Activated gamma-delta T cell treated with Interleukin-2 at 50 U/mL for 16 hours (primary cell): ENCODE measurements around the gene PRSS22.

Experiments used
- DNase-seq: peaks from one replicate; pipeline ENCODE4 v3.0.0-alpha.2; 2020

The PRSS22 gene

DNA sequence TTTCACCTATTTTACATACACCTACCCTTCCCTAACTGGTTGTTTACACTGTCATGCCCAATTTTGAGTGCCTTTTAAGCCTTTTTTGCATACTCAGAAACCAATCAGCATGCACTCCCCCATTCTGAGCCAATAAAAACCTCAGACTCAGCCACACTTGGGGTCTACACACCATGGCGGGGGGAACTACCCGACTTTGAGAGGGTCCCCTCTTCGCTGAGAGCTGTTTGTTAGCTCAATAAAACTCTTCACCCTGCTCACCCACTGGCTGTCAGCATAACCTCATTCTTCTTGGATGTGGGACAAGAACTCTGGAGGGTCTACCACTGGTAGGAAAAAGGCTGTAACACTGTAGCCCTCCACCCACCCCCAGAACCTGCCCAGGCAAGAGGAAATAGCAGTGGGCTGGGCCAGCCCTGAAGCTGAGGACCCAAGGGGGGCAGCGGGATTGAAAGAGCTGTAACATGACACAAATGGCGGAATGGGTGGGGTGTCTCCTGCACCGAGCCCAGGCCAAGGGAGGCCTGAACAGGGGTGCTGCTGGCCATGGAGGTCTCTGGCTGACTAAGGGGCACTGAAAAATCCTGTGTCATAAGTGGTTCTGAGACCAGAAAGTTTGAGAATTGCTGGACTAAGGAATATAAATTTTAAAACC lies 22.0 kb upstream of the PRSS22 start:
- DNase-seq = no peak

DNA sequence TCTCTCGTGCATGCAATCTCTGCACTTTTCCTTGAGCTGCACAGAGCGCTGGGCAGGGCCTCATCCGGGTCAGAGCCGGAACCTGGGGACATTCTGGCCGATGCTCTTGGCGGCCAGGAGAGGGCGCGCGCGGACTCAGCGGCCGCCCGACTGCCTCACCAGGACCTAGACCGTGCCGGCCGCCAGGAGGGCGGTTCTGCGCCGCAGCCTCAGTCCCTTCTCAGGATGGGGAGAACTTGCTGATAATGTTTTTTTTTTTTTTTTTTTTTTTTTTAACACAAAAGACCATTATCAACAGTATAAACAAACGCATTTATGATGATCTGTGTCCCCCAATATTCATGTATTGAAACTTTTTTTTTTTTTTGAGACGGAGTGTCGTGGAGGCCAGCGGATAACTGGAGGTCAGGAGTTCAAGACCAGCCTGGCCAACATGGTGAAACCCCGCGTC lies 17.0 kb upstream of the PRSS22 start:
- DNase-seq = peak; percentile 60

DNA sequence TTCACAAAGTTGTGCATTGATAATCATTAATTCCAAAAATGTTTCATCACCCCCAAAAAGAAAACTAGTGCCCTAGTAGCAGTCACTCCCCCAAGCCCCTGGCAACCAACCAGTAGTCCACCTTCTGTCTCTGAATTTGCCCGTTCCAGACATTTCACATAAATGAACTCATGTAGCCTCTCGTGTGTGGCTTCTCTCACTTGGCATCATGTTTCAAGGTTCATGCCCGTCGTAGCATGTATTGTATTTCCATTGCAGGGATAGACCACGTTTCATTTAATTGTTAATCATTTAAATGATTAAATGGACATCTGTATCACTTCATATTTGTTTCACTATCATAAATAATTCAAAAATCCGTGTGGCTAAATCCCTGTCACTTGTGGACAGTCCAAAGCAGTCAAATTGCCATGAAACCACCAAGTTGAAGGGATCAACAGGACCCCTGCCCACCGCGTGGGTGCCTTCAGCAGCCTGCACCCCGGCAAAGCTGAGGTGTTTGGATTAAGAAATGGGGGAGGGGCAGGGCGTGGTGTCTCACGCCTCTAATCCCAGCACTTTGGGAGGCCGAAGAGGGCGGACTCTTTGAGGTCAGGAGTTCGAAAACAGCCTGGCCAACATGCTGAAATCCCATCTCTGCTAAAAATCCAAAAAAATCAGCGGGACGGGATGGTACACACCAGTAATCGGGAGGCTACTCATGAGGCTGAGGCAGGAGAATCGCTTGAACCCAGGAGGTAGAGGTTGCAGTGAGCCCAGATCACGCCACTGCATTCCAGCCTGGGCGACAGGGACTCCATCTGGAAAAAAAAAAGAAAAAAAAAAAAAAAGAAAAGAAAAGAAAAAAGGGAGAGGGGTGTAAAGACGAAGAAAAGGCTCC lies 16.3 kb upstream of the PRSS22 start:
- DNase-seq = no peak

DNA sequence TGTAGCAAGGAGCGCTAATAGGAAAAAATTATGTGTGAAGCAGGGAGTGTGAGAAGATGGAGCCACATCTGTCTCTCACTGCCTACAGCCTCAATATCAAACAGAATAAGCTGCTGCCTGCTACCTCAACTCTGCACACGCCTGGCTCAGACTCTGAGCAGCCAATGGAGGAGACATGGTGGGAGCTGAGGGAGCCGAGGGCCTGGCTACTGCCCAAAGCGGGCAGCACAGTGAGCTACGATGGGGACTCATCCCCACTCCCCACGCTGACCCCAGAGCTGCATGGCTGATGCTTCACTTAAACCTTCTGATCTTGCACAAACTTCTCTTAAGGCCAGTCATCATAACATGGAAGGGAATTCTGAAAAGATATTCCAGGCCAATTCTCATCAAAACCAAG lies 14.0 kb upstream of the PRSS22 start:
- DNase-seq = no peak

DNA sequence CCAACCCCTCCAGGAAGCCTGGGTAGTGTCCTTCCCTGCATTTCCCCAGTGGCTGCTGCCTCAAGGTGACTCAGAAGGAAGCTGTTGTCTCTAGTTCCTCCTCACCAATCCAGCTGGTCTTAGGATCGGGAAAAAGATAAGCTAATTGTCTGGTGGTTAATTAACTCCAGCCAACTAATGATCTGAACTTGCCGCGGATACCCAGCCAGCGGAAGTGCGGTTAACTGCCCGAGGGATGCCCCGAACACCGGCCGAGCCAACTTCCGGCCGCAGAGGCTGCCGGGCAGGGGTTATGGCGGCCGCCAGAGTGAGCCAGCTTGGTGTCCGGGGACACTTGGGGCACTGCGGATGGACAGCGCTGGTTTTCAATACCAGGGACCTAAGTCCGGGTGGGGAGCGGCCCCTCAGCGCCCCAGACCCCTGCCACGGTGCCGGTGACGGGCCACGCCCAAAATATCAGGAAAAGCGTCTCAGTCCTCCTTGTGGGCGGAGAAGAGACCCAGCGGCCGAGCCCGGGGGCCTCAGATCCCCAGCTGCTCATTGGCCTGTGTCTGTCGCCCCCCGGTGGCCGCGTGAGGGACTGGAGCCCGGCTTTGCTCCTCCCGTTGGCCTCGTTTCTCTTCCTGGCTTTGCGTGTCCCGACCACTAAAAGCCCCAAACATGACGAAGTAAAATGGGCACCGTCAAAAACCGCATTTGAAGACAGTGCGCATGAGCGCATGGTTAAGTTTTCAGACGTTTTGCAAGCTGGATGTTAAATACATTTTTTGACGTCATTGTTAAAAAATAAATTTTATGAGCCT lies 10.2 kb upstream of the PRSS22 start:
- peak; percentile 95 for DNase-seq

DNA sequence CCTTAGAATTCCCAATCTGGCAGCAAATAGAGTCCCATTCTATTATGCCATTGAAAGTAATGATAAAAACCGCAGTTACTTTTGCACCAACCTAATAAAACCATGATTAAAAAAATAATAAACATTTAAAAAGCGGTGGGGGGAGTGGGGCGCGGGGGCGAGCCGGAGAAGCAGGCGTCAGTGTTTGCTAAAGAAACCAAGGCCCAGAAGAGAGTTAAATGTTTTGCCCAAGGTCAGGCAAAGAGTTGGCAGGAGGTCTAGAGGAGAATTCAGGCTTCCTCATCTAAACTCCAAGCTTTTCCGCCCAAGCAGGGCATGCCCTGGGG lies 9.7 kb upstream of the PRSS22 start:
- DNase-seq = no peak

DNA sequence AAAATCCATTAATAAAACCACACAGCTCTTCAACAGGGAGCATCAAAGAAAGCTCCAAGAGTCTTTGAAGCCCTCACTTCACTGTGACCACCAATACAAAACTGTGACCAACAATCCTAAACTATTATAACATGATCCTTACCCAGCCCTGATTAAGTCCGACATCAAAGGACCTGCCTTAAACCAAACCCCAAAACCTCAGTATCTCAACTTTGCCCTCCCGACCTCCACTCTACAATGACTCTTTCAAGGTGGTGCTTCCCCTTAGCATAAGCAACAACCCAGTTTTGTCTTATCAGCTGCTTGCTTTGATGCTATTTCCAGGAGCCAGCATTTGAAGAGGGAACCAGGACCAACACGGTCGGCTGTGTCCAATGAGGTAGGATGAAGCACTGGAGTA lies 8.5 kb upstream of the PRSS22 start:
- DNase-seq = no peak

DNA sequence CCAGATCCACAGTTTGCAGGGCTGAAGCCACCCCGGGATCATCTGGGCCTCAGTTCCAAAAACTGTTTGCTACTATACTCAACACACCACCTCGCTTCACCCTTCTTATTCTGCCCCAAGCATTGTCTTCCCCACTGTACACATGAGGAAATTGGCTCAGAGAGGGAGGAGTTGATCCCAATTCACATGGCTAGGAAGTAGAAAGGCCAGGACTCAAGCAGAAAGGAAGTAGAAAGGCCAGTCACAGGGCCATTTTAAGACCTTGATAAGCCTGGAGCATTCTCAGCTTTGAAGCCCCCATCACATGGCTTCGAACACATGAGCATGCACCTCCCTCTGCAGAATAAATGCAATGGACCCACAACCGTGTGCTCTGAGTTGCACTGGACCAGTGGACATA lies 7.7 kb upstream of the PRSS22 start:
- no peak for DNase-seq

DNA sequence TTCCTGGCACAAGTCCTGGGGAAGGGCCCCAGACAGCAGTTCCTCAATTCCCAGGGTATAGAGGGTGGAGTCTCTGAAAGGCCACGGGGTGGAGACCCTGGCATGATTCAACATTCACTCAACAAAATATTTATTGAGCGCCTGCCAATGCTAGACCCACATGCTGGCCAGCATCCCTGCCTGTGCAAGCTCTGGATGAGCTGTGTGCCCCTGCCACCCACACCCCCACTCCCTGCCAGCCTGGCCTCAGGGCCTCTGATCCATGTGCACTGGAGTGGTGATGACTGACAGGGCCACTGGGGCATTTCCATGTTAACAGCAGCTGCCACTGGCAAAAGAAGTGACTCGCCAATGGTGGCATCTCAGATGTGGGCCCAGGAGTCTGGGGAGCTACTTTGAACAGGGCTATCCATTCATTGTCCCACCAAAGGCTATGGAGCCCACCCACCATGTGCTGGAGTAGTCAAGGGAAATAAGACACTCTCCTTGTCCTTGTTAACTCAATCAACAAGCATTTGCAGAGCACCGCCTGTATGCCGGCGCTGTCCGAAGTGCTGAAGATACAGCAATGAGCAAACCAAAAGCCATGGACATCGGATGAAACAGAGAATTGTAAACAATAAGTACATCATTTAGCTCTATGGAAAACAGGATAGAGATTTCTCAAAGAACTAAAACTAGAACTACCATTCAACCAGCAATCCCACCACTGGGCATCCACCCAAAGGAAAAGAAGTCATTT lies 3.0 kb upstream of the PRSS22 start:
- DNase-seq = no peak

DNA sequence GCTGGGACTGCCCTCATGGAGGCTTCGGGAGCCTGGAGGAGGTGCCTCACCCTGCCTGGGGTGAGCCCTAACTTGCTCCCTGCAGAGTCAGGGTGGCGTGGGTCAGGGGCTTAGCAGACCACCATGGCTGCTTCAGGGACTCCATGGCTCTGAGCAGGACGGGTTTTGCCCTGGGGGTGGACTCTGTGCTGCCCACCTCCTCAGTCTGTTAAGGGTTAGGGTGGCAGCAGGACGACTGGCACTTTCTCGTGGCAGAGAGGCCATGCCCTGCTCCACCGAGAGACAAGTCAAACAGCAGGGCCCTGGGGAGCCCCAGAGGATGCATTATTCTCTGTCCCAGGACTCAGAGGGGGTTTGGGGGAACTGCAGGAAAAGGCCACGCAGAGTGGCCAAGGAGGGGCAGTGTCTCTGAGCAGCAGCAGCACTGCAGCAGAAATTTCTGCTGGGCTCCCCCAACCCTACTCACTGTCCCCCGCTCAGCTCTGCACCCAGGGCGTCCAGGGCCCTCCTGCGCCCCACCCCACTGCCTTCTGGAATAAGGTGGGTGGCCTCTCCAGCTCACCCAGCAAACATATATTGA lies 1.8 kb upstream of the PRSS22 start:
- no peak for DNase-seq

DNA sequence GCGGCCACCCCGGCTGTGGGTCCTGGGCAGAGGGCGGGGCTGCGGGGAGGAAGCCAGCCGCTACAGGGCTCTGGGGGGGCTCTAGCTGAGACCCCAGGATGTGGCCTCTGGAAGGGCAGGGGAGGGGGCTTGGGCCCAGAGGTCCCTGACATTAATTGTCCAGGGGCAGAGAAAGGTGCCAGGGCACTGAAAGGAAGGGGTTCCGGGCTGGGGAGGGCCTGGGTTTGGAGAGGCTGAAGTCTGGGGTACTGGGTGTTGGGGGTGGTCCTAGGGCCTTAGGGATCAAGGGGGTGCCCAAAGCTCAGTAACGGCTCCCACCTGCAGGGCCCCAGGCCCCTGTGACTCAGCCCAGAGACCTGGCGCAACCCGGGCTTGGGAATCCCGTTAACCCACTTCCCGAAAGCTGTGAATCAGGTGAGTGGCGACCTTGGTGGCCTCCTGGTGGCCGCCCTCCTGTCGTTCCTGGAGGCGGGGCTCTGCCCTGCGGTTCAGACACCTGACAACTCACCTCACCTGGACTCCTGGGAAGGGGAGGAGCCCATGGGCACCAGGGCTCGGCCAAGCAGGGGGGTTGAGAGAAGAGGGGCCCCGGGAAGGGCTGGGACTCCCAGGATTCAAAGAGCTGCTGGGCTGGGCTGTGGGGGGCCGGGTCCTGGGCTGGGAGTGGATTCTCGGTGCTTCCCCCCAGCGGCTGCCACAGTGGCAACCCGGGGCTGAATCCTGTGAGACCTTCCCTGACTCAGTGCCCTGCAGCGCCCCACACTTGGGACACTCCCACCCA lies 465 bp upstream of the PRSS22 start:
- no peak for DNase-seq

DNA sequence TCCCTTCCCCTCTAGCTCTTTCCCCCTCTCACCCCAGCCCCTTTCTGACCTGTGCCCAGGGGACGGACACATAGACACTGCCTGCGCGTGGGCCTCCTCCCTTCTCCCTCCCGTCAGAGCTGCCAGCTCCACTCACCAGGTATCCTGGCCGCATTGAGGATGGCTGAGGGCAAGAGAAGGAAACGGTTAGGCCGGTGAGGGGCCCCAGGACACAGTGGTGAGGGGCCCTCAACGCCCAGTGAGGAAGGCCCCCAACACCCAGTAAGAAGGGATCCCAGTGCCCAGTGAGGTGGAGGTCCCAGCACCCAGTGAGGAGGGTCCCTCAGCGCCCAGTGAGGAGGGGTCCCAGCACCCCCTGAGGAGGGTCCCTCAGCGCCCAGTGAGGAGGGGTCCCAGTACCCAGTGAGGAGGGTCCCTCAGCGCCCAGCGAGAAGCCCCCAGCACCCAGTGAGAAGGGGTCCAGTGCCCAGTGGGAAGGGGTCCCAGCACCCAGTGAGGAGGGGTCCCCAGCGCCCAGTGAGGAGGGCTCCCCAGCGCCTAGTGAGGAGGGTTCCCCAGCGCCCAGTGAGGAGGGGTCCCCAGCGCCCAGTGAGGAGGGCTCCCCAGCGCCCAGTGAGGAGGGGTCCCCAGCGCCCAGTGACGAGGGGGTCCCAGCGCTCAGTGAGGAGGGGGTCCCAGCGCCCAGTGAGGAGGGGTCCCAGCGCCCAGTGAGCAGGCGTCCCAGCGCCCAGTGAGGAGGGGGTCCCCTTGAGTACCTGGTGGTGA lies 1.1 kb downstream of the PRSS22 start:
- no peak for DNase-seq

DNA sequence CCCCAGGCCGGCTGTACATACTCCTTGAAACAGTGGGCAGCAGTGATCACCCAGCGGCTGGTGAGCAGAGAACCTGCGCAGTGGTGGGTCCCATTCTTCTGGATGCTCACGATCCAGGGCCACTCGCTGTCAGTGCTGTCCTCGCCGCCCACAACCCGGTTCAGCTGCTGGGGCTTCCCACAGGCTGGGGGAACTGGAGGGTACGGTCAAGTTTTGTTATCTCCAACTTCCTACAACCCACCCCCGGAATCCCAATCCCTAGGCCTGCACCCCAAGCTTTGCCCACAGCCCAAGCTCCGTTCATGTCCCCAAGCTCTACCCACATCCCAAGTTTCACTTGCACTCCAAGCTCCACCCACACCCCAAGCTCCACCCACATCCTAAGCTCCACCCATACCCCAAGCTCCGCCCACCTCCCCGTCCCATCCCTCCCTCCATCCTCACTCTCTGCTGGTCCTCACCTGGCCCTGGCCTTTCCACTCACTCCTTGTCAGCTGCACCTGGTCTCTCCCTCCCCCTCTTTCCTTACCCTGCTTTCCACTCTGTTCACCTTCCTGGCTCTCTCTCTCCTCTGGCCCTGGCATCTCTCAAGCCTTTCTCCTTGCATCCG lies 1.8 kb downstream of the PRSS22 start:
- DNase-seq = no peak

DNA sequence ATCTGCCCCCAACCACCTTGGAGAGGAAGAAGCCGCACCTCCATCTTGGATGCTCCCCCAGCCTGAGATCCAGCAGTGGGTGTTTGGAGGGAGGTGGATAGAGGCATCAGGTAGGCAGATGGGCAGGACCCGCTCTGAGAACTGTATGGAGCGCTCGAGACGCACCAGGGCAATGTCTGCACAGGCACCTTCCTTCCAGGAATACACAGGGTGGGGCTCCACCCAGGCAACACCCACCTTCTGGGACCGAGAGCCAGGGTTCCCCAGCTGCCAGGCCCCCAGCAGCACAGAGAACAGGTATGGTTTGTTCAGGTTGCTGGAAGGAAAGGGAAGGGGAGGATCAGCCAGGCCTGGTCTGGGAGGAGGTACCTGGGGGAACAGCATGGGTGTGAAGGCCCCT lies 2.4 kb downstream of the PRSS22 start:
- DNase-seq = no peak

DNA sequence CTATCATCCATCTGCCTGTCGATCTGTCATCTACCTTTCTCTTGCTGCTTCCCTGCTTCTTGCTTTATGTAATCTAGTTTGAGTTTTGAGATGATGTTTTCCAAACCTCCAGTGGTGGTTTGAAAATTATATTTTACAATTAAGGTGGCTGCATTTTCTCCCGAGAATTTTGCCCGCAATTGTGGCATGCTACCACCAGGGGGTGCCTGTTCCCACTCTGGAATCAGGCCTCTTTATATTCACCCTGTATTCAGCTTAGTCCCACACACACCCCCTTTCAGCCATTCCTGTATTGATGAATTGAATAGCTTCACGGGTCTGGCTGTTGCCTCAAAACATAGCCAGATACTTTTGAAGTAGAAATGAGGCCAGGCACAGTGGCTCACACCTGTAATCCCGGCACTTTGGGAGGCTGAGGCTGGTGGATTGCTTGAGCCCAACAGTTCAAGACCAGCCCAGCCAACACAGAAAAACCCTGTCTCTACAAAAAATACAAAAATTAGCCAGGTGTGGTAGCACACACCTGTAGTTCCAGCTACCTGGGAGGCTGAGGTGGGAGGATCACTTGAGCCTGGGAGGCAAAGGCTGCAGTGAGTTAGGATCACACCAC lies 3.2 kb downstream of the PRSS22 start:
- no peak for DNase-seq

DNA sequence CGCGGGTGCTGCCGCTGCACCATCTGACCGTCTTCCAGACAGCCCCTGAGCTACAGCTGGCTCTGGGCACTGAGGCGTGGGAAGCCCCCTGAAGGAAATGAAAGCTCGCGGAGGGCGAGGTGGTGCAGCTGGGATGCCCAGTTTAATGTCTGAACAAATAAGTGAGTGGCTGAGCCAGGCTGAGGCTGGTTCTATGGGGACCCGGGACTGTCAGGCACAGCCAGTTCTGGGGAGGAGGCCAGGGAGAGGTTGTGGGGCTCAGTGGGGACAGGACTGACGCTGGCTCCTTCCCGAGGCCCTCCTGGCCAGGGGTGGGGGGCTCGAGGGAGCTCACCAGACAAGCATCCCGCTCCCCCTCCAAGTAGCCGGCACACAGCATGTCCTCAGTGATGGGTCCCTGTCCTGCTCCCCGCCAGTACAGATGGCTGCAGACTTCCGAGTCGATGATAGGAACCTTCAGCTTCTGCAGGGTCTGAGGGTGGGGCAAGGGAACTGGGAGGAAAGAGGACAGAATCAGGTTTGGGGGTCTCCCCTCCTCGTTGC lies 4.4 kb downstream of the PRSS22 start:
- DNase-seq = no peak

DNA sequence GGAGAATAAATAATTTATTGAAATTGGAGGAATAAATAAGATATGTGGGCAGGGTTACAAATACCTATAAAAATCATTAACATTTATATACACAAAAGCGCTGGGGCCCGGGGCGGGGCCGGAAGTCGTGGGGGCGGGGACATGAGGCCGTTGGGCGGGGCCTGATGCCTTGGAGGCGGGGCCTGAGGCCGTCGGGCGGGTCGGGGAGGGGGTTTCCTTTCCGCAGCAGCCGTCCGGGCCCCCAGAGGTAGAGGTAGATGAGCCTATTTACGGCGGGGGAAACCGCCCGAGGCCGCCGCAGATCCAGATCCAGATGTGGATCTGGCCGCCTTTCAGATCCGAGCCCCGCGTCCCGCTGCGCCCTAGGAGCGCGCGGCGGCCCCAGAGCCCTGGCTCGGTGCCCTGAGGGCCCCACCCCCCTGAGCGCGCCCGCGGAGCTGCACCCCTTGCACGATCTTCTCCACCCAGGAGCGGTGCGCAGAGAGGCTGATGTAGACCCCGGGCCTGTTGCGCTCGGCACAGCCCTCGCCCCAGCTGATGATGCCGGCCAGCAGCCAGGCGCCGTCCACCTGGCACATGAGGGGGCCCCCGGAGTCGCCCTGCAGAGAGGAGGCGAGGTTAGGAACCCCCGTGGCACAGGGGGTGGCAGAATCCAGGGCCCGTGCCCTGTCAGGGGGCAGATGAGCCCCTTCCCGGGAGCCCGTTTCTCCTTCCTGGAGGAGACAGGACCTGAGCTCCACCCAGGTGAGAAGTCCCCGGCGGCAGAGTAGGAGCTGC lies 5.1 kb downstream of the PRSS22 start:
- no peak for DNase-seq

DNA sequence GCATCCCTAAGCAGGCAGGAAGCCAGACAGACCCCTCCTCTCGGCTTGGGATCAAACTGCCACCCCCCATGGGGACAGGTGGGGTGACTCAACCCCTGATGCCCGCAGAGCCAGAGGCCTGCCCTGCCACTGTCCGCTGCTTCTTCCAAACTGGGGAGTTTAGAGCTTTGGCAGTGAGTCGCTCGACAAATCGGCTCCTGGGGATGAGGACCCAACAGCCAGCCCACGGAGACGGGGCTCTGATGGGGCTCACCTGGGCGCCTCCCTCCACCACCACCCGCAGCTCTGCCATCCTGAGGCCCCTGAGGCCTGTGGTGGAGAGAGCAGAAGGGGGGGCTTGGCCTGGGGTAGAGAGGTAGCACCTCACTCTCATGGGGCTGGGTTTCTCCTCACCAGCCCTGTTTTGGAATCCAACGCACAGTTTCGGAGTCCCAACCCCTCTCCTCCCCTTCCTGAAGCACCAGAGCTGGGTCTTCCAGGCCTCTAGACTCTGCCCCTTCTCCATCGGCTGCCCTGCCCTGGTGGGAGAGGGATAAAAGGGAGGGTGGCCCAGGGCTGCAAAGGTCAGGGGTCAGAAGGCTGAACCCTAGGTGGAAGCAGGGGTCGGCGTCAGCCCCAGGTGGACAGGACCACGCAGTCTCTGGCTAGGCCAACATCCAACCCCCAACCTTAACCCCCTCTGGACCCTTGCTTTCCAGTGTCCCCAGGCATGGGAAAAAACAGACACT lies 5.8 kb downstream of the PRSS22 start:
- no peak for DNase-seq
